ENCODE data around the gene FAM120B.

The FAM120B gene

DNA sequence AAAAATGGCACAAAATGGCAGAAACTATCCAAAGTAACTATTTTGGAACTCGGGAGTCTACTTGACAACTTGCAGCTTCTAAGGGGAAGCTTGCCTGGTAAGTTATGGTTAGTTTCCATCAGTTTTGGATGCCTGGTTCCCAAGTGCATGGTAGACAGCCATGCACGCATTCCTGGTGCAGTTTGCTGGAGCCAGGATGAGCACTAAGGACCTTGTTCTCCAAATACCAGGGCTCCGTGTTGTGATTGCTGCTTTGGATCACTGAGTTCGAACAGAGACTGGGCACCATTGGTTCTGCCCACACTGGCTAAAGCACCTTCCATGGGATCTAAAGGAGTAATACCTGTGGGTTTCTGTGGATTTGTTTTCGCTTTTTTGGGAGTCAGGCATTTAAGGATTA is 103.7 kb downstream of the FAM120B start:
- DNase-seq (ENCODE audit: low spot score): no peak
- TF ChIP-seq, protein P1, sequence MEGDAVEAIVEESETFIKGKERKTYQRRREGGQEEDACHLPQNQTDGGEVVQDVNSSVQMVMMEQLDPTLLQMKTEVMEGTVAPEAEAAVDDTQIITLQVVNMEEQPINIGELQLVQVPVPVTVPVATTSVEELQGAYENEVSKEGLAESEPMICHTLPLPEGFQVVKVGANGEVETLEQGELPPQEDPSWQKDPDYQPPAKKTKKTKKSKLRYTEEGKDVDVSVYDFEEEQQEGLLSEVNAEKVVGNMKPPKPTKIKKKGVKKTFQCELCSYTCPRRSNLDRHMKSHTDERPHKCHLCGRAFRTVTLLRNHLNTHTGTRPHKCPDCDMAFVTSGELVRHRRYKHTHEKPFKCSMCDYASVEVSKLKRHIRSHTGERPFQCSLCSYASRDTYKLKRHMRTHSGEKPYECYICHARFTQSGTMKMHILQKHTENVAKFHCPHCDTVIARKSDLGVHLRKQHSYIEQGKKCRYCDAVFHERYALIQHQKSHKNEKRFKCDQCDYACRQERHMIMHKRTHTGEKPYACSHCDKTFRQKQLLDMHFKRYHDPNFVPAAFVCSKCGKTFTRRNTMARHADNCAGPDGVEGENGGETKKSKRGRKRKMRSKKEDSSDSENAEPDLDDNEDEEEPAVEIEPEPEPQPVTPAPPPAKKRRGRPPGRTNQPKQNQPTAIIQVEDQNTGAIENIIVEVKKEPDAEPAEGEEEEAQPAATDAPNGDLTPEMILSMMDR (IDR thresholded peaks at IDR 0.05; ENCODE audit: extremely low read depth, missing control alignments): no peak

DNA sequence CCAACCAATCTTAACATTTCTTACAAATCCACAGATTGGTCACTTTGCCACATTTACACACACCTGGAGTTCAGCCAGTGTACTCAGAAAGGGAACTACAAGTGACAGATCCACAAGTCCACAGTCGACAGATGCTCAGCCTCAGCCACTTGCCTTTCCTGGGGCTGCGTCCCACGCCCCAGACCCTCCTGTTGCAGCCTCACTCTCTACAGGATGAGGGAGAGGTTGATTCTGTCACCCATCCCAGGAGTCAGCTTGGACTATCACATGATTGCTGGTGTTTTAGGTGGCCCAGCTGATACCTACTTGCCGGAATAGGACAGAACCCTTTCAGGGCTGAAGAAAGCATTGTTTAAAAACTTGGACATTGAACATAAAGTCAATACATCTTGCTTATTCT is 108.8 kb downstream of the FAM120B start:
- DNase-seq (ENCODE audit: low spot score): no peak

DNA sequence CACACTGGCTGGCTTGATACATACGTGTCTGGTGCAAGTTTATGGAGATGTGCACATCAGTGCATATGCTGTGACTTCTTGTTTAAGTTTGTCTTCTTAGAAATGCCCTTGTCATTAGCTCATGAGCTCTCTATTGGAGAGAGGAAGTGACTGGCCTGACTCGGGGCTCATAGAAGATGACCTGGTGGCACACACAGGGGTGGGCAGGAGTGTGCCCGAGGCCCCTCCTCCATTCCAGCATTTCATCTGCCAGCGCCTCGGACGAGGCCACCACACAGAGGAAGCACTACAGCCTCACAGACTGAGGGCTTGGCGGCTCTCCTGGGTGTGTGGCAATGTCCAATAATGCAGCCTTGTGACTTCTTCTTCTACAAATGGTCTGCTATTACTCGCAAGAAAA is 109.7 kb downstream of the FAM120B start:
- no peak for DNase-seq (ENCODE audit: low spot score)

More for the DNA sequence above, 108.8 kb downstream of the FAM120B start:
- TF ChIP-seq, protein P1 (IDR thresholded peaks at IDR 0.05; ENCODE audit: extremely low read depth, missing control alignments): no peak

DNA sequence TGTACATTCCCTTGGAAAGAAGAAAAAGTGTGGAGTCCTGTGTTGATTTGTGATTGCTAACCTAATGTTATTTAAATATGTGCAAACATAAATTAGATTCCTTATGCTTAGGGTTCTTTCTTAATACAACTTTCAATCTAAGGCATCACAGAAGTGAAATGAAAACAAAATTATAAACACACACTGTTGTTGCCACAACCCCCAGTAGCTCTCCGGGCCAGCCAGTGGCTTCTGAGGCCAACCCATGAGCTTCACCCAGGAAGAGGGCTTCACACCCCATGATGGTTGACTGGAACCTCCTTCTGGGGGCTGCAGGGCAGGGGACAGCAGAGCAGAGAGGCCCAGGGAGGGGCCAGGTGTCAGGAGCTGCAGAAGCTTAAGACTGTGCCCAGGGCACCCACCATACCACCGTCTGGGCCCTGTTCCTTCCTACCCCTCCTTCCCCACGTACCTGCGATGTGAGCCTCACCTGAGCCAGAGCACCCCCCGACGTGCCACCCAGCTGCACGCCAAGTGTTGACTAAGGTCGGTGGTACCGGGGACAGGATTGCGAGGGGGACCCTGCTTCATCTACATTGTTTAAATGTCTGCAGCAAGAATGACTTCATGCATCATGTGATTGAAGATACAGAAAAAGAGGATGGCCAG is 110.5 kb downstream of the FAM120B start:
- DNase-seq (ENCODE audit: low spot score): no peak
- TF ChIP-seq, protein P1 (IDR thresholded peaks at IDR 0.05; ENCODE audit: extremely low read depth, missing control alignments): no peak

More for the DNA sequence above, 109.7 kb downstream of the FAM120B start:
- TF ChIP-seq, protein P1 (IDR thresholded peaks at IDR 0.05; ENCODE audit: extremely low read depth, missing control alignments): no peak

DNA sequence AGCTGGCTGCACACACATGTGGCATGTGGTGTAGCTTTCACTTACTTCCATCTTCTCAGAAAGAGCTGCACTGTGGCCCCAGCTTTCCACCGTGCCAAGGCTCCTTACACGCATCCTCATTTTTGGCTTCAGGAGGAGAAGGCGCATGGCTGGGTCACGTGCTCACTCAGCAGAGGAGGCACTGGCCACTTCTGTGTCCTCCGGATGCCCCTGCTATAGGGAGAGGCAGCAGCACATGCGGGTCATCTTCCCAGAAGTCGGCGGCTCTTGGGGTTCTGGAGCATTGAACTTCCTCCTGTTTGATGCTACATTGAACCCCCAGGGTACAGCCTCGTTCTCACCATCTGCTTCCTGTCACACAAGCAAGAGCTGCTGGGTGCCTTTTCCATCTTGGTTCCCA is 111.3 kb downstream of the FAM120B start:
- no peak for DNase-seq (ENCODE audit: low spot score)
- TF ChIP-seq, protein P1 (IDR thresholded peaks at IDR 0.05; ENCODE audit: extremely low read depth, missing control alignments): no peak

DNA sequence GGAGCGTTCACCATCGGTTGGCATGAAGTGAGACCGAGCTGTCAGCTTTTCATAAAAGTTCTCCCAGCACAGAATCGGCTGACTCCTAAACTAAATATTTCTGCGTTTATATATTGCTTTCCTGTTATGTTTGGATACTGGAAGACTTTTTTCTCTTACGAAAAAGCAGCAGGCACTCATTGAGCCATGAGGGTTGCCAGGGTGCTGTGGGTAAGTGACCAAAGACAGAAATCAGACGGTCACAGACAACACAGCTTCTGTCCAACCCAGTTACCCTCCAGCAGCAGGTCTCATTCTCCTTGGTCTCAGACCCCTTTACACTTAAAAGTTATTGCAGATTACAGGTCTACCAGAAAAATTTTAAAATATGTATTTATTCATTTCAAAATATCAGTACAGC is 113.7 kb downstream of the FAM120B start:
- DNase-seq (ENCODE audit: low spot score): no peak
- TF ChIP-seq, protein P1 (IDR thresholded peaks at IDR 0.05; ENCODE audit: extremely low read depth, missing control alignments): no peak

DNA sequence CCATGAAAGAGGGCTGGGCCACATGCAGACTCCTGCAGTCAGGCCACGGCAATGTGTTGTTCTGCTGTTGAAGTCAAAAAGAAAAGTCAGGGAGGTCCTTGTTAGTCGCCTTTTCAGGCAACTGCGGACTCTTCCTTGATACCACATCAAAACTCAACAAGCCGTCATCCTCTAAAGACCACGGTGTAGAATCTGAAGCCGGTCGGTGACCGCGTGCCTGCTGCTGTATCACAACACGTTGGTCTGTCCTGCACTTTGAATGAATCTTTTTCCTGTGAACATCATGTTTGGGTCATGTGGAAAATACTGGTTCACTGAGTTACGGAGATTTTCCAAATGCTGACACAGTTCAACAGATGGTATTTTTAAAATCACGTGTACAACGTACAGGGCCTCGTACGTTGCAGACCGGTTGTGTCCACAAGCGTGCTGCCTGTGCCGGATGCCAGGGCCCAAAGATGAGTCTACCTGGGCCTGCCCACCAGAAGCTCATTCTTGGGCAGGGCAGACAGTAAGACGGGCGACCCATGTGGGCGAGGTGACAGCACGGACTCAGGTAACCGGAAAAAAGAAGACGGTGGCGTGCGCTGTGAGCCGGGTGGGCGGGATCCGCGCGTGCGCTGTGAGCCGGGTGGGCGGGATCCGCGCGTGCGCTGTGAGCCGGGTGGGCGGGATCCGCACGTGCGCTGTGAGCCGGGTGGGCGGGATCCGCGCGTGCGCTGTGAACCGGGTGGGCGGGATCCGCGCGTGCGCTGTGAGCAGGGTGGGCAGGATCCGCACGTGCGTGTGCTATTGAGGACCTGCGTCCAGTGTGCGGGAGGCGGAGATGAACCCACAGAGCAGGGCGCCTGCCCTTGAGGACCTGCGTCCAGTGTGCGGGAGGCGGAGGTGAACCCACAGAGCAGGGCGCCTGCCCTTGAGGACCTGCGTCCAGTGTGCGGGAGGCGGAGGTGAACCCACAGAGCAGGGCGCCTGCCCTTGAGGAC is 114.5 kb downstream of the FAM120B start:
- TF ChIP-seq, protein P1 (IDR thresholded peaks at IDR 0.05; ENCODE audit: extremely low read depth, missing control alignments): no peak
- no peak for DNase-seq (ENCODE audit: low spot score)

Measured in GM20000 (cell line).